ENCODE results near the gene MIF.

GRCh38 chr22:23849009-23850006 lies 44.9 kb upstream of the MIF start:
- TF ChIP-seq CTCF (IDR thresholded peaks at IDR 0.05; ENCODE audit: low read depth, low read length): peak; percentile 97
- no peak for TF ChIP-seq EZH2phosphoT487 (IDR thresholded peaks at IDR 0.05; ENCODE audit: low read depth)

Data from OCI-LY3 (cell line).